Calu3 (cell line): ENCODE results near the gene CDC27. TPM values are rescaled to one million over a fixed set of nuclear protein-coding genes. Genes with fewer than 3 reads are reported as not detected.

Experiments used
- BruUV-seq: library from RNA; stranded (reverse); fragments of 400-500 nt; replicated peaks from 2 replicates; lab custom pipeline; 2021; lab: Mats Ljungman, UMichigan
- CTCF ChIA-PET: fragments of 300-600 bp; sonication (Branson Sonifier 250); formaldehyde crosslinking; loops from one replicate; lab custom pipeline; 2022; ENCODE audit warnings: antibody characterized with exemption; lab: Charles Lee
- DNase-seq: peaks from one replicate; pipeline ENCODE4 v3.0.0; 2022
- H3K27ac Mint-ChIP-seq: one replicate; pipeline ENCODE4 v1.8.0; 2022; ENCODE audit warnings: mixed read lengths; ENCODE audit not compliant: unreplicated experiment
- H3K27me3 Mint-ChIP-seq: one replicate; pipeline ENCODE4 v1.8.0; 2022; ENCODE audit warnings: mixed read lengths; ENCODE audit not compliant: unreplicated experiment
- H3K36me3 Mint-ChIP-seq: one replicate; pipeline ENCODE4 v1.8.0; 2022; ENCODE audit warnings: mild to moderate bottlenecking, moderate library complexity, mixed read lengths; ENCODE audit not compliant: insufficient read depth, unreplicated experiment
- H3K4me1 Mint-ChIP-seq: one replicate; pipeline ENCODE4 v1.8.0; 2022; ENCODE audit warnings: mild to moderate bottlenecking, low read depth, mixed read lengths; ENCODE audit not compliant: unreplicated experiment
- H3K4me3 Mint-ChIP-seq: one replicate; pipeline ENCODE4 v1.8.0; 2022; ENCODE audit warnings: mild to moderate bottlenecking, low read depth, moderate library complexity, mixed read lengths; ENCODE audit not compliant: unreplicated experiment
- H3K9me3 Mint-ChIP-seq: one replicate; pipeline ENCODE4 v1.8.0; 2022; ENCODE audit warnings: low read depth, mixed read lengths; ENCODE audit not compliant: unreplicated experiment
- CTCF ChIP-seq: fragments of 200-600 bp; IDR thresholded peaks from one replicate; pipeline ENCODE4 v1.8.0; 2022; ENCODE audit warnings: antibody characterized with exemption; ENCODE audit not compliant: unreplicated experiment
- intact Hi-C: fragments of 100-400 bp; cut with micrococcal nuclease; formaldehyde crosslinking; loops from one replicate; pipeline ENCODE4 v1.10.0; 2022; ENCODE audit not compliant: unreplicated experiment
- total RNA-seq: library from RNA; stranded (reverse); gene quantifications from 2 replicates; pipeline ENCODE4 v1.2.3, GENCODE V29; 2022

The CDC27 gene
- total RNA-seq, 1 experiment from 2014 or later, result 132 TPM

GRCh38 chr17:47165137-47165536, 24.0 kb downstream of the CDC27 start:
- intact Hi-C loops, result no loop called here
- TF ChIP-seq CTCF, result no peak
- DNase-seq, result no peak
- CTCF ChIA-PET, result no interaction called here
- Mint-ChIP-seq H3K4me3 (no peak overlapping the region), H3K36me3 (peaks cover 45% of the 10 kb centered on the region), H3K27me3 (no peaks in the 10 kb centered on the region), H3K9me3 (no peaks in the 10 kb centered on the region), H3K4me1 (peaks cover 5% of the 10 kb centered on the region), H3K27ac (no peak overlapping the region)
- no TSS peak for BruUV-seq

DNA sequence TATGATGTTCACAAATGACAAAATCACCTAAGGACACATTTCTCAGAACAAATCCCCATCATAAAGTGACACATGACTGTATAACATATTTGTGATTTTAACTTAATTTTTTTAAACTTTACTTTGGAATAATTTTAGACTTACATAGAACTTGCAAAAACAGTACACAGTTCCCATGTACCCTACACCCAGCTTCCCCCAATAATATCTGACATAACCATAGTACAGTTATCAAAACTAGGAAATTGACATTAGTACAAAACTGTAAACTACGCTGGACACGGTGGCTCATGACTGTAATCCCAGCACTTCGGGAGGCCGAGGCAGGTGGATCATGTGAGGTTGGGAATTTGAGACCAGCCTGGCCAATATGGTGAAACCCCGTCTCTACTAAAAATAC, 24.8 kb downstream of the CDC27 start:
- CTCF ChIA-PET, result no interaction called here
- Mint-ChIP-seq H3K27me3 (no peaks in the 10 kb centered on the region), H3K27ac (no peak overlapping the region), H3K4me1 (no peaks in the 10 kb centered on the region), H3K4me3 (no peak overlapping the region), H3K9me3 (no peaks in the 10 kb centered on the region), H3K36me3 (peaks cover 49% of the 10 kb centered on the region)
- intact Hi-C loops, result no loop called here
- no peak for DNase-seq
- BruUV-seq, result no TSS peak
- TF ChIP-seq CTCF, result no peak

GRCh38 chr17:47162013-47162622, 27.0 kb downstream of the CDC27 start:
- CTCF ChIA-PET, result interaction anchor here (0.7 kb wide), 1 partner anchor 21 kb away, joined by 4 read pairs; no protein-coding TSS in a partner anchor
- intact Hi-C loops, result no loop called here
- no peaks in the 10 kb centered on the region for H3K27me3 Mint-ChIP-seq
- no peak overlapping the region for H3K4me3 Mint-ChIP-seq
- H3K9me3 Mint-ChIP-seq, result no peaks in the 10 kb centered on the region
- peaks cover 42% of the 10 kb centered on the region for H3K36me3 Mint-ChIP-seq
- no peak for DNase-seq
- BruUV-seq, result no TSS peak
- H3K4me1 Mint-ChIP-seq, result no peaks in the 10 kb centered on the region
- H3K27ac Mint-ChIP-seq, result no peak overlapping the region
- TF ChIP-seq CTCF, result no peak

DNA sequence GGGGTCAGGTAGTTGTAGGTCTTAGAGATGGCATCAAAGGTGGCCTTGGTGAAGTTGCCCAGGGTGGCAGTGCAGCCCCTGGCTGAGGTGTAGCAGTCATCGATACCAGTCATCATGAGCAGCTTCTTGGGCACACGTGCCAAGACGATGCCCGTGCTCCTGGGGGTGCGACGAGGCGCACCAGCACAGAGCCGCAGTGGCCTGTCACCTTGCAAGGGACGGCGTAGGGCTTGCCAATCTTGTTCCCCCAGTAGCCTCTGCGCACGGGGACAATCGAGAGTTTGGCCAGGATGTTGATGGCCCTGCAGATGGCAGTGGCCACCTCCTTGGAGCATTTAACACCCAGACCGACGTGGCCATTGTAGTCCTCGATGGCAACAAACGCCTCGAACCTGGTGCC, 29.8 kb downstream of the CDC27 start:
- intact Hi-C loops, result no loop called here
- Mint-ChIP-seq H3K27ac (no peak overlapping the region), H3K36me3 (peaks cover 51% of the 10 kb centered on the region), H3K4me3 (no peak overlapping the region), H3K27me3 (no peaks in the 10 kb centered on the region), H3K9me3 (no peaks in the 10 kb centered on the region), H3K4me1 (no peaks in the 10 kb centered on the region)
- CTCF ChIA-PET, result no interaction called here
- no peak for DNase-seq
- BruUV-seq, result no TSS peak
- TF ChIP-seq CTCF, result no peak
